Left renal cortex interstitium (tissue), 4 donors: ENCODE data around the gene GAS2L2. TPM values are rescaled to one million over a fixed set of nuclear protein-coding genes. Genes with fewer than 3 reads are reported as not detected.

Experiments used
- DNase-seq, 4 donors: peaks; one replicate each; pipeline ENCODE4 v3.0.0-alpha.2; 2013; ENCODE audit warnings: low read depth in 4 of 4, low spot score in 2 of 4, missing footprints in 1 of 4
- polyA plus RNA-seq, 4 donors: library from polyadenylated mRNA; unstranded; fragments of 120-200 nt; gene quantifications; one replicate each; pipeline ENCODE4 v1.2.1, GENCODE V29; 2013; ENCODE audit not compliant: insufficient read length in 4 of 4

GAS2L2 gene
- polyA plus RNA-seq, 4 donors, result 0.13 TPM; not detected in 2

- no peak for DNase-seq
Measured at GRCh38 chr17:35730400-35731005, 22.5 kb downstream of the GAS2L2 start.

DNA sequence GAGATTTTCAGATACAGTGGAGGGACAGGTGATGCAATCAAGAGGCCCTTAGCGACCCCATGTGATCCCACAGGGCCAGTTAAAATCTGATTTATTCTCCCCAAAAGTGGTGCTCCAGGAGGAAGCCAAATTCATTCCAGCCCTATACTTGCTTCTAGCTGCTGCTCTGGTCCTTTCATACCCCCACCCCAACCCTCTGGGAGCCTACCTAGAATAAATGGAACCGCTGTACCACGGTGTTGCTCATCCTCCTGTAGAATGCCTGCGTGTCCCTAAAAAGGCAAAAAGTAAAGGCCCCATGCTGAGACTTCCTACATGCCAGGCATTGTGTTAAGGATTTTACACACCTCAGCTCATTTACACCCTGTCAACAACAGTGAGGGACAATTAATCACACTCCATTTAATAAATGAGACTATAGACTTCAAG, 23.6 kb downstream of the GAS2L2 start:
- no peak for DNase-seq

DNA sequence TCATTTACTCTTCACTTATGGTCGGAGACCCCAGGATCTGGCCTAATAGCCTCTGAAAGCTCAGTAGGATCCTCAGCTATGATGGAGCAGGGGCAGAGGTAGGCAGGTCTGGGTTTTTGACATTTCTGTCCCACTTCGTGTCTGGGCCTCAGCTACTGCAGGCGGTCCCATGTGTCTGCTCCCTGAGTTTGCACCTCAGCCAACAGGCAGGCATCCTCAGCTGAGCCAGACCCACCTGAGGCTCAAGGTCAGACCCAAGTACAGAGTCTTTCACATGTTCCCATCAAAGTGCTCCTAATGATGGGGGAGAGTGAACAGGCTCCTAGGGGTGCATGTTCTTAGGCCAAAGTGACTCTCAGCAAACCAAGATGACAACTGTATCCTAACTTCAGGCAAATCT, 24.5 kb downstream of the GAS2L2 start:
- DNase-seq, result no peak

GRCh38 chr17:35727635-35728034, 25.4 kb downstream of the GAS2L2 start:
- DNase-seq, result no peak

GRCh38 chr17:35726953-35727460, 26.0 kb downstream of the GAS2L2 start:
- no peak for DNase-seq

GRCh38 chr17:35726127-35726952, 26.7 kb downstream of the GAS2L2 start:
- peak in 1 of 4 donors; percentile 49 for DNase-seq

- no peak for DNase-seq
Measured at GRCh38 chr17:35725802-35726126, 27.3 kb downstream of the GAS2L2 start.

- no peak for DNase-seq
Measured at GRCh38 chr17:35725058-35725457, 28.0 kb downstream of the GAS2L2 start.

GRCh38 chr17:35723735-35724134, 29.3 kb downstream of the GAS2L2 start:
- no peak for DNase-seq

- DNase-seq, result no peak
Measured at GRCh38 chr17:35717475-35717874, 35.6 kb downstream of the GAS2L2 start.

- no peak for DNase-seq
Measured at GRCh38 chr17:35716897-35717465, 36.1 kb downstream of the GAS2L2 start.

DNA sequence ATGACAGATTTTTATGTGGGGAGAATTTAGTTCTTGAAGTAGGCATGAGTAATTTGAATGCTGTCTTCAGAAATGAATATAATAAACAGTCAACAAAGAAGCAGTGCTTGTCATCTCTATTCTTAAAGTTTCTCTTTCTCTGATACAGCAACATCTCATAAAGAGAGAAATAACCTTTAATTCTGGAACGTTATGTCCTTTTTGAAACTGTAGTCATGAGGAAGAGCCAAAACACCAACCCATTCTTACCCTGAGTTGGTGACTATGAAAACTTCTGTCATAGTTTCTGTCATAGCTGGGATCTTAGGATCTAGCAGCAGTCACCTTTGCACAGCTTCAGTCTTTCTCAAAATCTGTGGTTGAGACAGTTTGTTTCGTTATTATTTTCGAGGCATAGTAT, 36.9 kb downstream of the GAS2L2 start:
- no peak for DNase-seq

DNA sequence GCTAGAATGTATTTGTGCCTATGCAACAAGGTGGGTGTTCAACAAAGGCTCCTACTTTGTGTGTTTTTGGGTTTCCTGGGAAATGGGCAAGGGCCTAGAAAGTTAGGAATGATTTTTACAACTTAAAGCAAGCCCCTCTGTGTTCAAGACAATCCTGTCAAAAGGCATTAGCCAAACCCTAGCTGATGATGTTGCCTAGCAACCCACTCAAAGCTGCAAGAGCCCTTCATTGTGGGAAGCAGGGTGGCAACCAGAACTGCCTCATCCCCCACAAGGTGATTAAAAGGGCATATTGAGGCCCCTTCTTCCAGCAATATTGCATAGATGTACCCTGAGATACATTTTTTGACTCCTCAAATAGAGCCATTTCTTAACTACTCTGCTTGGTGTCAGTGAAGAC, 37.6 kb downstream of the GAS2L2 start:
- no peak for DNase-seq

- no peak for DNase-seq
Measured at GRCh38 chr17:35714988-35715387, 38.1 kb downstream of the GAS2L2 start.

DNA sequence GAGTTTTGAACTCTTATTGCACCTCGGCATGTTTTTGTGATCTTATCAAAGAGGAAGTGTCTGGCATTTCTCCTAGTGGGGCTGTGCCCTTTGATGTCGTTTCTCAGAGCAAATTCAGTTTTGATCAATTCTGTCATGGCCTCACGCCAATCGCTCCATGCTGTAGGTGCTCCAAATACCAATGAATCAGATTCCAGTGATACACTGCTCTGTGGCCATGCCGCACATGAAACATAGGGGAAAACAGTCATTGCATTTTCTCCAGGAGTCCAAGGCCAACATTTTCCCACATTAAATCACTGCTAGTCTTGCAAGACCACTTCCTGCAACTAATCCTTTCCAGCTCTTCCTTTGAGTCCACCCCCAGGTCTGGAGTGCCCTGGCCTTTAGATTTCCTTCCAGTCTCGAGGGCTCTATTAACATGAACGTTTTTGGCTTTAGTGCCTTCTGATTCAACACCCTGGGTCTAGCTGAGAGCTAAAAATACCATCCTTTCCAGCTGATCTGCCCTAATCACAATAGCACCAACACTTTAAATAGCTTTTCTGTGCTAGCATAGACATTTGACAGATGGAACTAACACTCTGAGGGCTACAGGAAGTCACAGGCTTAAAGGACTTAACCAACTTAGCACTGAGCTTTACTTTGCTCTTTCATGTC, 39.8 kb downstream of the GAS2L2 start:
- DNase-seq, result peak in 1 of 4 donors; percentile 59

DNA sequence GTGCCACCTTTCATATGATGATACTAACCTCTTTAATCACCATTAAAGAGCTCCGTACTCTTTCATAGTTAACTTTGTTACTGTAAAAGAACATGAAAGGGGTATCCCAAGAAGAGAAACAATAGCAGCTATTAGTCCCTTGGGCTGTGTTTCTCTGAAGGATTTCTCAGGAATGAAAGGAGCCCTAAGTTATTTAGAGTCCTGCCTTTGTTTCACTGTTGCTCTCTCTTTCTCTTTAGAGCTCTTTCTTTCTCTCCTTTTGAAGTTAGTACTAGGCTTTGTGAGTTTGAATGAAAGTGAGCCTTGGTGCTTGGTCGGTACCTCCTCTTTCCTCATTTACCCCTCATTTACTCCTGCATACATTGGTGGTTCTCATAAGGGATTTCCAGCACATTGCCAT, 42.1 kb downstream of the GAS2L2 start:
- DNase-seq, result no peak

DNA sequence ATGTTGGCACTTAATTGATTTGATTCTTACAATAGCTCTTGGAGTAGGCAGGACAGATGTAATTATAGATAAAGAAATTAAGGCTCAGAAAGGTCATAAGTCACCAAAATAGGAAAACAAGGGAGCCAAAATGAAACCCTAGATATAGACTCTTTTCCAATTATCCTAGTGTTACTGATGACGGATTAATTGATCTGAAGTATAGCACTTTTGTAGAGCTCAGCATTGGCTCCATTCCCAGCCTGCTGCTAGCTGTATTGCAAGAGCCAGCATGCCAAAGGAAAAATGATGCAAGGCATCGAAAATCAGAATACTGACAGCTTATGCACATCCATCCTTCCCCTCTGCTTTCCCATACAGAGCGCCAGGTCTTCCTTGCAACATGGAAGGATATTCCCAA, 43.2 kb downstream of the GAS2L2 start:
- DNase-seq, result no peak

DNA sequence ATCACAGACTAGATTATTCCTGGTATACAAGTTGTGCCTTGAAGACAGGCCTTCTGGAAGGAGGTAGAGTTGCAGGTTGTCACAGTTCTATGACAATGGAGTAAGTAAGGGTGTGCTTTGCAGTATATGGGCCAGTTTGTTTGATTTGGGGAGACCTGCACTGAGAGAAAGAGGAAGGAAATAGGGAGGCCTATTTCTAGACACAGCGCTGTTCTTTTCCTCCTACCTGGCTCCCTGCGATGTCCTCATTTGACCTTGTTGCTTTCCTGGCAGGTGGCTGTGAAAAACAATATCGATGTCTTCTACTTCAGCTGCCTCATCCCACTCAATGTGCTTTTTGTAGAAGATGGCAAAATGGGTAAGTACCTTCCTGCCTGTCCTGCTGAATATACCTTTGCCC, 44.1 kb downstream of the GAS2L2 start:
- DNase-seq, result no peak

DNA sequence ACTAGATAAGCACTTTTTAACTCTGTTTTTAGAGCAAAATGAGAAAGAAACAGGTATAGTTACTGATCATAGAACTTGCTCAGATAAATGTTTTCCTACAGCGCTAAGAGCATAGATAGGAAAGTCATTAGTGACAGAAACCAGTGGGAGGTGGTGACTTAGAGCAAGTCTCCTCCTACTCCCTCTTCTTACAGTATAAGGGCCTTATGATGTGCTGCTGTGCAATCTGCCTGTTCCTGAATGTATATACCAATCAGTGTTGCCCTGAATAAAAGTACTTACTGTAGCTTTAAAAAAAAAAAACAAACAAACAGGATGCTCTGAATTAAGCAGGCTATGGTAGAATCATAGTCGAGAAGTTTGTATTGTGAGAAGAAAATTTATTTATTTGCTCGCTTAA, 44.9 kb downstream of the GAS2L2 start:
- no peak for DNase-seq

DNA sequence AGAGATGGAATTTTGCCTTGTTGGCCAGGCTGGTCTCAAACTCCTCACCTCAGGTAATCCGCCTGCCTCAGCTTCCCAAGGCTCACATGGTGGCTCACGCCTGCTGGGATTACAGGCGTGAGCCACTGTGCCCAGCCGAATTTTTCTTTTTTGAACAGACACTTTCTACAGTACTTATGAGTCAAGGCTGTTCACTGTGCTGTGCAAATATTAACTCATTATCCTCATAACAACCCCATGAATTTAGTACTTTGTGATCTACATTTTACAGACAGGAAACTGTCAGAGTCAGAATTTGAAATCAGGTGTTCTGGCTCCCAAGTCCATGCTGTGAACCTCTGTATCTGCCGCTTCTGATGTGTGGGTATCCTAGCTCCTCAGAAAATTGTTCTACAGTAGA, 47.3 kb downstream of the GAS2L2 start:
- no peak for DNase-seq

DNA sequence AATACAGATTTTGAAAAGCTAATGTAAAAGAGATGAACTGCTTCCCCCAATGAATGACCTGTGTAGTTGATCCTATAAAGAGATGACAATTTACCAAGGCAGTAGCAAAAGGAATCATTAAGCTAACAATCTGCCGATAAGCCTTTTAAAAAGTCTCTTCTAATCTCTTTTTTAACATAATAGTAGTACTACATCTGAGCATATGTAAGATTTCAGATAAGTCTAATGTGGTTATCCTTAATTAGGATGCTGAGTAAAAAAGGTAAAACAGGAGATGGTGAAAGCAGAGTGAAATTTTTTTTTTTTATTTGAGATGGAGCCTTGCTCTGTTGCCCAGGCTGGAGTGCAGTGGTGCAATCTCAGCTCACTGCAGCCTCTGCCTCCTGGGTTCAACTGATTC, 47.8 kb downstream of the GAS2L2 start:
- no peak for DNase-seq
